Cerebellar cortex (tissue), 1 donor: ENCODE results near the gene HSPB8.
"Not testable (repeated sequence)": the region's sequence is repeated elsewhere in the genome, so short reads cannot be mapped to it uniquely, and the experiment has no call there.

ENCODE experiments used
- DNase-seq: peaks from one replicate; pipeline ENCODE4 v3.0.0-alpha.2; 2015; ENCODE audit warnings: low spot score

The HSPB8 gene

DNA sequence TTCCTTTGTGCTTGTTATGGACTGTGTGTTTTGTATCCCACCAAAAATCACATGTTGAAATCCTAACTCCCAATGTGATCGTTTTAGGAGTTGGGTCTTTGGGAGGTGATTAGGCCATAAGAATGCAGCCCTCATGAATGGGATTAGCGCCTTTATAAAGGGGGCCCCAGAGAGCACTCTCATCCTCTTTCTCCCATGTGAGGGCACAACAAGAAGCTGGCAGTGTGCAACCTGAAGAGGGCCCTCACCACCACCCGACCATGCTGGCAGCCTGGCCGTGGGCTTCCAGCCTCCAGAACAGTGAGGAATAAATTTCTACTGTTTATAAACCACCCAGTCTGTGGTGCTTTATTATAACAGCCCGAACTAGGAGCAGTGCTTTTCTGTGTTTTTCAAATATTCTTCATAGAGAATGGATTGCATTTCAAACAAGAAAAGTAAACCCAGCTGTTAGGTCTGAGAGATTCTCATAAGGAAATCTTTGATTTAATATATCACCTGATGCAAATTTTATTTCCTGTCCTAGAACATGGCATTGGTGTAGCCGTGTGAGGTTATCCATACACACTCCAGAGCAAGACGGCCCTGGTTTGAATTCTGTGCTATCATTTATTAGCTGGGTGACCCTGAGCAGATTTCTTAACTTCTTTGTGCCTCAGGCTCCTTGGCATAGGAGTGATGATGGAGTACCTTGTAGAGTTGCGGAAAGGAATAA lies 27.8 kb downstream of the HSPB8 start:
- DNase-seq: no peak

GRCh38 chr12:119207063-119207560 lies 28.4 kb downstream of the HSPB8 start:
- no peak for DNase-seq

- DNase-seq: no peak
Measured at GRCh38 chr12:119208626-119209061, 29.9 kb downstream of the HSPB8 start.

DNA sequence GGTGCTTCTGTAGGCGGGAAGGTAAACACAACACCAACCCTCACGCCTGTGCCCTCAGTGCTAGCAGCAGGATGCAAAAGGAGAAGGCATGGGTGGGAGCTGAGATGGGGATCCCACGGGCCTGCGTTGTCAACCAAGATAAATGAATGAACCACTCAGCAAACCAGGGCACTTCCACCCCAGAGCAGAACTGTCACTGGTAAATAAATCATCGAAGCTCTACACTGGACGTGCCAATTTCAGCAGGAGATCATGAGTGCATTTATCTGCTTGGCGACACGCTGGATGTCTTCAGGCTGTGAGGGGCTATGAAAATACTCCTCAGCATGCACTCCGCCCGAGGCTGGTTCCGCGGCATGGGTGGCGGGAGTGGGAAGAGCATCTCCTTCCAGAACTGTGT lies 33.2 kb downstream of the HSPB8 start:
- DNase-seq: no peak

GRCh38 chr12:119216084-119216483 lies 37.4 kb downstream of the HSPB8 start:
- DNase-seq: no peak

- DNase-seq: not testable (repeated sequence)
Measured at GRCh38 chr12:119218875-119219274, 40.1 kb downstream of the HSPB8 start.

DNA sequence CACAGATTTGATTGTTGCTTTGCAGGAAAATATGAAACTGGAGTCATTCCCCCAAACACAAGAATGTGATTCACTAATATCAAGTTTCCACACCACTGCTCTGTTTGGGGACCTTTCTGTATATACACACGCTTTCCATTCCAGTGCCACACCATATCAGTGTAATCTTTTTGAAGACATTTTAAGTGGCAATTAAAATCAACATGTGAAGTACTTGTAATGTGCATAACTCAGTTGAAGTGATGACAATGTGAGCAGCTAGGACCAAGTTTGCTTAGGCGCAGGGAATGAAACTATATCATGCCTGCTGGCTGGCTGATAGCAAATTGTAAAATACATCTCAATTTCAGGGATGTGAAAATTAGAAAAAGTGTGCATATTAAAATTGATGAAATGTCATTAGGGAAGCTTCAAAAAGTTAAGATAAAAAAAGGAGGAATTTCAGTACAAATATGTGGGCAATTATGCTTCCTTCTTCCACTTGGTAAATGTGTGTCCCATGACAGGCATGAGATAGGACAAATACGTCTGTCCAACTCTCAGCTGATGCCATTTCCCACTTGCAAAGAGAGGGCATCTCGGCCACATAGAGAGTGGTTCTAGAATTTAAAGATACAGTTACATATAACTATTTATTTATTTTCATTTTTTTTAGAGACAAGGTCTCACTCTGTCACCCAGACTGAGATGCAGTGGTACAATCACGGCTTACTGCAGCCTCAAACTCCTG lies 43.7 kb downstream of the HSPB8 start:
- no peak for DNase-seq

- no peak for DNase-seq
Measured at GRCh38 chr12:119225454-119225853, 46.7 kb downstream of the HSPB8 start.

DNA sequence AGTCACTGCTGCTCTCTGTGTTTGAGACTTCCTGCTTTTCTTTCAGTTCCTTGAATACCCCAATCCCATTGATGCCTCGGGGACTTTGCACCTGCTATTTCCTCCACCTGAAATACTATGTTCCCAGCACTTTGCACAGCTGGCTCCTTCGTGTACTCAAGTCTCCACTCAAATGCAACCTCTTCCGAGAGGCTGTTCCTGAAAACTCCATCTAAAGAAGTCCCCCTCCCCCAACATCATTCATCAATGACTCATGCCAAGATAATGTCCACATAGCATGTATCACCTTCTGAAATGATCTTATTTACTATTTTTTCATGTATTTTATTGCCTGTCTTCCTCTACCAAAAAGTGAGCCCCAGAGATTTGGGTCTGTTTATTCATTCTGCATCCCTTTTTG lies 48.6 kb downstream of the HSPB8 start:
- DNase-seq: no peak

- no peak for DNase-seq
Measured at GRCh38 chr12:119229205-119229604, 50.5 kb downstream of the HSPB8 start.

DNA sequence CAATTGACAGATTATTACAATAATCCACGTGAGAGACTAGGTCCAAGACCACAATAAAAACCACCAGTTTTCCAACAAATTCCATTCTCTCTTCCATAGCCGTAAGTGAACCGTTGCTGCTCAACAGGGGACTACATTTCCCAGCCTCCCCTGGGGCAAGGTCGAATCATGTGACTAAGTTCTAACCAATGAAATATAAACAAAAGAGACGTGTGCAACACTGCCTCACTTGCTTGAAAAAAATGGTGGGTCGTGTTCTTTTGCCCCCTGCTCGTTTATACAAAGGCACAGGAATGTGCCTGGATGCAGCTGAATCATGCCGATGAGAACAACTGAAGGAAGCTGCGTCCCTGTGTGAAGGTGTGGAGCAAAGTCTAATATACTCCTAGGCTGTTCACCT lies 51.1 kb downstream of the HSPB8 start:
- peak; percentile 28 for DNase-seq

DNA sequence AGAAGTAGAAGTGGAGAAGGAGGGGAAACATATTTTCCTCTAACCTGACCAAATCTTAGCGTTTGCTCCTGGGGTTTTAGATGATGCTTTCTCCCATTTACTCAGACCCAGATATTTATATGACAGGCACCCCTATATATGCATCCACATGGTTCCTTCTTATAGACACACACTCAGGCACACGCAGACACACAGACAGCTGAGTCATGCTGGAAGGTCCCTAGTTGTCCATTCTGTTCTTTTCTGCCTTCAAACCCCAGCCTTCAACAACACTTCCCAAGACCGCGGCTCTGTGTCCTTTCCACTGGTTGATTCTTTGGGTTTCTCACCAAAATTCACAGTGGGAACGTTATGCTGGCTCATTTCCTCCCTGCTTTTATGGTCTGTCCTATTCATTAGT lies 52.1 kb downstream of the HSPB8 start:
- DNase-seq: no peak

- no peak for DNase-seq
Measured at GRCh38 chr12:119231774-119232173, 53.0 kb downstream of the HSPB8 start.

- DNase-seq: no peak
Measured at GRCh38 chr12:119235197-119235751, 56.5 kb downstream of the HSPB8 start.

DNA sequence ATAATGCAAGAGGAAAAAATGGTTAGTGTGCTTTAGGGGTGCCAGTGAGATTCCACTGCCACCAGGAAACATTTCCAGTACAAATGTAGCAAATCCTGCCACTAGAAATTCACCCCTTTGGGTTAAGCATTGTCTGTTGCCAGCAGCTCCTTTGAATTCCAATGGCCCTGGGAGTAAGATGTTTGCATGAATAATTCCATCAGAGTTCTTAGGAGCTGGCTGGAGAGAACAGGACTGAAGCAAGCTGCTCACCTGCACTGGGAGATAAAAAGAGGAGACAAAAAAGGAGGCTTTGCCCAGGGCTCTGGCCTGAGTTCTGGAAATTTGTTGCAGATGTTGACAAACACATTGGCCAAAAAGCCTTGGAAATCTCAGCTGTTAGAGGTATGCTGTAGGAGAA lies 57.6 kb downstream of the HSPB8 start:
- DNase-seq: no peak

DNA sequence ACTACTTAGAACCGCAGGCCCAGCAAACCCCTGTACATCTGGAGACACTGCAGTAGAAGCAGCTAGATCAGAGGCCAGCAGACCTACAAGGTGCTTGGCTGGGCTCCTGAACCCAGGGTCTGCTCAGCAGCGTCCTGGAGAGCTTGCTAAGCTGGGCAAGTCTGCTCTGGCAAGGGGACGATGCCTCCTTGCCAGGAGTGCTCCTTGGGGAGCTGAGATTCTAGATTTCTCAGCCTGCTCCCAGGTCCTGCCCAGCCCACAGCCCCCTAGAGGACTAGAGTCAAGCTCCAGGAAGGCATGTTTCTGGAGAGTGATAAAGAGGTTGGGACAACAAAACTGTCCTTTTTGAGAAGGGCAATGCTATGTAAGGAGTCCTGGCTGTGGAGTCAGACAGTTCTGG lies 60.3 kb downstream of the HSPB8 start:
- no peak for DNase-seq

GRCh38 chr12:119241049-119241448 lies 62.3 kb downstream of the HSPB8 start:
- DNase-seq: no peak

- no peak for DNase-seq
Measured at GRCh38 chr12:119241580-119242169, 62.9 kb downstream of the HSPB8 start.
